Measurements from ENCODE around the gene TACC3.
A peak's percentile ranks its signal among the peaks of the same experiment; 100 is the strongest.

TACC3 gene

DNA sequence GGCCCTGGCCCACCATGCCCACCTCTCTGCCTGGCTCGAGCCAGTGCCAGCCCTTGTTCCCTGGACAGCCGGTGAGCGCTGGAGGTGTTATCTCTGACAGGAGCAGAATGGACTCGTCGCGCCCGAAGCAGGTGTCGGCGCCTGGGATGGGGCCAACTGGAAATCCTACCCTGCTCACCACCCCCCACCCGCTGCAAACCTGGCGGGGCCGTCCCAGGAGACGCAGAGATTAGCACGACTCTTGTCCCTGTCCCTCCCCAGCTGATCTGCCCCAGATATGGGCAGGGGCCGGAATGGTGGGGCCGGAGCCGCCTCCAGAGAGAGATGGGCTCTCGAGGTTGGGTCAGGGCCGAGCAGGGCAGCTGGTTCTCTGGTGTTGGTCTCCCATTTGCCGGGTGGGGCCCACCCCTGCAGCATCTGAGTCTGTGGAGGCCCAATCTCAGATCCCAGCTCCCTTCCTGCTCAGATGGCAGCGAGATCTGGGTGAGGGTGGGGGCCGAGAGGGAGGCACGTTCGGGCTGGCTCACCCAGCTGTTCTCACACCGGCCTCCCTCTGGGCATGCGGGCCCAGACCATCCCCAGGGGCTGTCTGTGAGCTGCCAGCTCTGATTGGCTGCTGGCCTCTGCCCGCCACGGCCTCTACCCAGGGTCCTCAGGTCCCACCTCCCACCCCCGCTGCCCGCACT is 51.7 kb downstream of the TACC3 start:
- in situ Hi-C loops (cut with HindIII; ENCODE audit: low pct_unique_long_range_greater_than_20kb, low sequenced_read_pairs) = no loop called here
- DNase-seq (ENCODE audit: low read depth in 1 of 2, low spot score in 1 of 2) = no peak
- no peak for TF ChIP-seq JUND (IDR thresholded peaks at IDR 0.05; ENCODE audit: low read depth)

DNA sequence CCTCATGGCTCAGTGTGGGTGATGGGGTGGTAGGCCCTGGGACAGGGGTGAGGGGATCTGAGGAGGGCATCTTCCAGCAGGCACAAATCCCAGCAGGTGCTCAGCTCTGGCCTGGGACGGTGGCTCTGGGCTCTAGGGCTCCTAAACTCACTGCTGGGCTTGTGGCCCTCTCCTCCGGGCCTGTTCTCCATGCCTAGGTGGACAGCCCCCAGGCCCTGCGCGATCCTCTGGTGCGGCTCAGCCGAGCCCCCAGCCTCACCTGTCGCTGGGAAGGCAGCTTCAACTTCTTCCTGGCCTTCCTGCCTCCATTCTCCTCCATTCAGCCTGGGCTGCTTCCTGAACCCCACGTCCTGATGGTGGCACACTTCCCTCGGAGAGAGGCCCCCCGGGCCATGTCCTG is 52.4 kb downstream of the TACC3 start:
- in situ Hi-C loops (cut with HindIII; ENCODE audit: low pct_unique_long_range_greater_than_20kb, low sequenced_read_pairs) = no loop called here
- no peak for TF ChIP-seq JUND (IDR thresholded peaks at IDR 0.05; ENCODE audit: low read depth)

DNA sequence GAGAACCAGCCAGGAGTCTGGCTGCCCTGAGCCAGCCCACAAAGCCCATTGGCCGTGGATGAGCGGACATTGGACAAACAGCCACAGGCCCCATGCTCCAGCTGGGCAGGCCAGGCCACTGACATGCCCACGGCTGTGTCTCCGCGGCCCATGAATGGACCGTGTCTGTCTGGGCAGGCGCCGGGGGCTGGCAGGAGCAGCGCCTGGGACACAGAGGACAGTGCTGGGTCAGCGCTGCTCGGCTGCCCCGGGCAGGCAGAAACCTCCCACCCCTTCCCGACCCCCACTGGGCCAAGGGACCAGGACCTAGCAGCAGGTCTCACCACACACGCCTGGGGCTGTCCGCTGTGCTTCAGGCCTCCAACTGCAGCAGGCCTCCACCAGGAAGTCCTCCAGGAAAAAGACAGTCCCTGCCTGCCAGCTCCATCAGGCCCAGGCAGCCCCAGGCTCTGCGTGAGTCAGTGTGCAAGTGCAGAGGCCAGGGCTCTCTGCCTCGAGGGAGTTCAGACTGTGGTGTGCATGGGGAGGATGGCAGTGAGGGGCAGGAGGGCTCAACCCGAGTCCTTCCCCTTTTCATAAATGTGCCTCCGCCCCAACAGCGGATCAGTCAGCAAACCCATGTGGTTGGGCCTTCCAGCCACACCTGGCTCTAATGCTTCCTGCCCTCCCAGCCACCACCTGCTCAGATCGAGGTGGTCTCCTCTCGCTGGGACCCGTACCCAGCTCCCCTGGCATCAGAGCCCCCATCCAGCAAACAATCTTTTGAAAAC is 54.6 kb downstream of the TACC3 start:
- no peak for TF ChIP-seq JUND (IDR thresholded peaks at IDR 0.05; ENCODE audit: low read depth)
- in situ Hi-C loops (cut with HindIII; ENCODE audit: low pct_unique_long_range_greater_than_20kb, low sequenced_read_pairs) = no loop called here
- DNase-seq (ENCODE audit: low read depth in 1 of 2, low spot score in 1 of 2) = peak; percentile 53 to 76

More for the DNA sequence above, 52.4 kb downstream of the TACC3 start:
- DNase-seq (ENCODE audit: low read depth in 1 of 2, low spot score in 1 of 2) = no peak

DNA sequence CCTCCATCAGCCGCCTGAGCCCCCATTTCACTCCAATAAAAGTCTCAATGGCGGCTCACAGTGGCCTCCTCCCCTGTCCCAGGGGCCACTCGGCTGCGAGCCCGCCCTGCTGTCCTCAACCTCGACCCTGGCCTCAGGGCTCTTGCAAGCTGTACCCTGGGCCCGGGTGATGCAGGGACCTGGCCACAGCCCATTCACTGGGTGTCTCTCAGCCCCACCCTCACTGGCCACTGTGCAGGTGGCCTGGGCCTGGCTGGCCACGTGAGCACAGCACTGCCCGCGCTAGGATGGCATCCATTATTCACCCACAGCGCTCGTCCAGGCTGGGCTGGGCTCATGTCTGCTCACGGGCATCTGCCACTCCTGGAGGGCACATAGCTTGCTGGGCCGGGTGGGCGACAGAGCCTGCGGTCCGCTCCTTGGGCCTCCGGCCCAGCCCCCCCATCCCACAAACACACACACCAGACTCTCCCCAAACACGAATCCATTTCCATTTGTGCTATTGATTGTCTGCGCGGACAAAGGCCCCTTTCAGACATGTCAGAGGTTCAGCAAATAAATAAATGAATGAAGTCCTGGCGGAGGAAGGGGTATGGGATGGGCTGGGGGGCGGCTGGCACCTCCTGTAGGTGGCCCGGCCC is 55.3 kb downstream of the TACC3 start:
- TF ChIP-seq JUND (IDR thresholded peaks at IDR 0.05; ENCODE audit: low read depth) = no peak
- in situ Hi-C loops (cut with HindIII; ENCODE audit: low pct_unique_long_range_greater_than_20kb, low sequenced_read_pairs) = no loop called here
- DNase-seq (ENCODE audit: low read depth in 1 of 2, low spot score in 1 of 2) = no peak

DNA sequence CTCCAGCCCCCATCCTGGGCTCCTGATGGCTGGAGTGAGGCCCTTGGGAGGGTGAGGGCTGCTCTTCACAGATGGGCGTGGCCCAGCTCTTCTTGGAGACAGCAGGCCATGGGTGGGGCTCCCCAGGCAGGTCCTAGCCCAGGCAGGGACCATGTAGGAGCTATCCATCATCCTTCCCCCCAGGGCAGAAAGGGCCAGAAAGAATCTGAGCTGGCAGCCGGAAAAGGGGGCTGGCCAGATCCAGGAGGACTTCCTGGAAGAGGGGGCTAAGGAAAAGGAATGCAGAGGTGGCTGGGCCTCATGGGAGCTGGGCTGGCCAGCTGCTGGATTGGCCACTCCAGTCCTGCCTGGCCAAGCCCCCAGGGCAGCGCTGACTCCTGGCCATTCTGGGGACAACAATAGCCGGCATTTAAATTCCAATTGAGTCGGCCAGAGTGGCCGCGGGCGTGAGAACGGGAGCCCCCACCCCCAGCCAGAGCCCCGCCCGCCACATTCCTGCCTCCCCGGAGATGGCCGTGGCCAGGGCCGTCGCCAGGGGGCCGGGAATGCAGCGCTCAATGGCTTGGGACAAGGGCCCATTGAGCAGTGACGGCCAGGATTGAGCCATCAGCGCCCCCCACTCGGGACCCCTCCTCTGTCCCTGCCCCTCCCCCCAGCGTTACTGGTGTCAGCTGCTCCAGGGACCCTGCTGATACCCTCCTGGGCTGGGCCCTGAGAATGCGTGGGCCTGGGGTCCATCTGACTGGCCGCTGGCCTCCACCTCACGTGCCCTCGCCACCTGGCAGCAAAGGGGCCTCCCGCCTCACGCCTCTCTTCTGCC is 56.7 kb downstream of the TACC3 start:
- DNase-seq (ENCODE audit: low read depth in 1 of 2, low spot score in 1 of 2) = peak in 1 of 2 experiments; percentile 44
- no peak for TF ChIP-seq JUND (IDR thresholded peaks at IDR 0.05; ENCODE audit: low read depth)
- in situ Hi-C loops (cut with HindIII; ENCODE audit: low pct_unique_long_range_greater_than_20kb, low sequenced_read_pairs) = no loop called here

DNA sequence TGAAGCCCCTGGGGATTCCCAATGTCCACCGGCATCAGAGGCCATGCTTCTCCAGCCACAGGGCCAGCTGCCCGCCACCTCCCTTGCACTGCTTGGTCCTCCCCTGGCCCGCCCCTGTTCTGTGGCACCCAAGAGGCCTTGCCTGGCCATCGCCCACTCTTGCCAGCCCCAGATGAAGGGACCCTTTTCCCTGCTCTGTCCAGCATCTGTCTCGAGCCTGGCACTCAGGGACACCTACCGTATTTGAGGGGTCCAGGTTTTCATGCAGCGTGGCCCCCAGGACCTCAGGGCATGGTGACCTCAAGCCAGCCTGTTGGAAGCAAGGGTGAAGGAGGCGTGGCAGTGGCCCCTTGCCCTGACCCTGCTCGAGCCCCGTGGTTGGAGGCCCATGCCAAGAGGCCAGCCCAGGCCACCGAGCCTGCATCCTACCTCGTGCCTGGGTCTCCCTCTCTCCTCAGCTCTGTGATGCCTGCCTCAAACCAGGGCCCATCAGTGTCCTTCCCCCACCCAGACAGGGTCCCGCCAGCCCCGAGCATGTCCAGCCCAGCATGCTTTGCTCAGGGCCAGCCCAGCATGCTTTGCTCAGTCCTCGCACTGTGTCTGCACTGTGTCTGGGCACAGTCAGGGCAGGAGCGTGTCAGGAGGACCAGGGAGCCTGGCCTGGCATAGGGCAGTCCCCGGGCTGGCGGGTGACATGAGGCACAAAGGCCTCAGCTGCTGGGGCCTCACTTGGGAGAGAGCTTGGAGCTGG is 57.5 kb downstream of the TACC3 start:
- no peak for DNase-seq (ENCODE audit: low read depth in 1 of 2, low spot score in 1 of 2)
- TF ChIP-seq JUND (IDR thresholded peaks at IDR 0.05; ENCODE audit: low read depth) = no peak
- in situ Hi-C loops (cut with HindIII; ENCODE audit: low pct_unique_long_range_greater_than_20kb, low sequenced_read_pairs) = no loop called here

DNA sequence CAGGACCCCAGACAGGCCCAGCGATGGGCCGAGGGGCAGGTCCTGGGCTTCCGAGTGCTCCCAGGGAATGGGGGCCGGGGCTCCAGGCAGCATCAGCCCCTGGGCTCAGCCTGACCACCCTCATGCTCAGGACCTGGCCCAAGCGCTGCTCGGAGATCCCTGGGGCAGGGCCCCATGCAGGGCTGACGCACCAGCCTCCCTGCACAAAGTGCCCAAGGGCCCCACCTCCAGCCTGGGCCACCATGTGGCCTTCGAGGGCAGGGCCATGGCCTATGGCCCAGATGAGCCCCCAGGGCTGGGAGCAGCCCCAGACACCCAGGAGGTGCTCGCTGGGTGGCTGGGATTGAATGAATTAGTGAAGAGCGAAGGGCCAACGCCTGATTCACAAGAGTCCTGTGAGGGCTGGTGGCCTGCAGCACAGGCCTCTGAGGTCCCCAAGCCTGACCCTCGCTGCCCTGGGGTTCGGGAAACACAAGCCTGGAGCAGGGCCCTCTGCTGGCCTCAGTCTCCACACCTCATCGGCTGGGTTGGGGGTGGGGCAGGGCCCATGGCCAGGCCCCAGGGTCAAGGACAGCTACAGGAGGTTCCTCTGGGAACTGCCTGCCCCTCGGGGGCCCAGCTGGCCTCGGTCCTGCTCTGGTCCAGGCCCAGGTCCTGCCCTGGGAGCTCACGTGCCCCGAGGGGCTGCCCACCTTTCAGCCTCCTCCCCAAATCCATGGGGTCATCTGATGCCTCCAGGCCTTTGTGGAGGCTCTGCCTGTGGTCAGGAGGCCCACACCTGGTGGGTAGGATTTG is 58.5 kb downstream of the TACC3 start:
- in situ Hi-C loops (cut with HindIII; ENCODE audit: low pct_unique_long_range_greater_than_20kb, low sequenced_read_pairs) = no loop called here
- no peak for TF ChIP-seq JUND (IDR thresholded peaks at IDR 0.05; ENCODE audit: low read depth)
- DNase-seq (ENCODE audit: low read depth in 1 of 2, low spot score in 1 of 2) = no peak

DNA sequence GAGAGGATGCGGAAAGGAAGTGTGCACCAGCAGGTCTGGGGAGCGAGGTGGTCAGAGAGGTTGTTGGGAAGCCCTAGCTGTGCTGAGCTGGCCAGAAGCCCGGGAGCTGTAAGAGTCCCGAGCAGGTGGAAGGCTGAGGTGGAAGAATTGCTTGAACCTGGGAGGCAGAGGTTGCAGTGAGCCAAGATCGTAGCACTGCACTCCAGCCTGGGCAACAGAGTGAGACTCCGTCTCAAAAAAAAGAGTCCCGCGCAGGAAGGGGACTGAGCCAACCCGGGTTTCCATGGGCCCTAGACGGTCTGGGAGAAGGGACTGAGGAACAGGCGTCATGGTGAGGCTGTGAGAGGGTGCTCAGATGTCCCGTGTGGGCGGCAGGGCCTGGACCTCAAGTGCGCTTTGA is 59.1 kb downstream of the TACC3 start:
- DNase-seq (ENCODE audit: low read depth in 1 of 2, low spot score in 1 of 2) = no peak
- in situ Hi-C loops (cut with HindIII; ENCODE audit: low pct_unique_long_range_greater_than_20kb, low sequenced_read_pairs) = no loop called here
- TF ChIP-seq JUND (IDR thresholded peaks at IDR 0.05; ENCODE audit: low read depth) = no peak

DNA sequence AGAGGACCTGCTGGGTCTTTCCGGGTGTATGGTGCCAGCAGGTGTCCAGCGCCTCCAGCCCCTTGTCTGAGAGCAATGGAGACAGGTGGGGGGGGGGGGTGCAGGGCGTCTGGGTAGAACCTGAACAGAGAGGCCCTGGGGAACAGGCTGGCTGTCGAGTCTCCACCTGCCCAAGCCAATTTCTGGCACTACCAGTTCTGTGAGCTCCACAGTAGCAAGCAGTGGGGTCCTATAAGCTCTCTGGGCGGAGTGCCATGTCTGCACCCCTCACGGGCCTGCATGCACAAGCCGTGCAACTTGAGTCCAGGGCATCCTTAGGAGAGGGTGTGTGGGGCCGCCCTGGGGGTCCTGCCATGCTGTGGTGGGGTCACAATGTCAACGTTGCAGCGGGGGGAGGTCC is 61.7 kb downstream of the TACC3 start:
- DNase-seq (ENCODE audit: low read depth in 1 of 2, low spot score in 1 of 2) = peak in 1 of 2 experiments; percentile 63
- in situ Hi-C loops (cut with HindIII; ENCODE audit: low pct_unique_long_range_greater_than_20kb, low sequenced_read_pairs) = no loop called here
- no peak for TF ChIP-seq JUND (IDR thresholded peaks at IDR 0.05; ENCODE audit: low read depth)

DNA sequence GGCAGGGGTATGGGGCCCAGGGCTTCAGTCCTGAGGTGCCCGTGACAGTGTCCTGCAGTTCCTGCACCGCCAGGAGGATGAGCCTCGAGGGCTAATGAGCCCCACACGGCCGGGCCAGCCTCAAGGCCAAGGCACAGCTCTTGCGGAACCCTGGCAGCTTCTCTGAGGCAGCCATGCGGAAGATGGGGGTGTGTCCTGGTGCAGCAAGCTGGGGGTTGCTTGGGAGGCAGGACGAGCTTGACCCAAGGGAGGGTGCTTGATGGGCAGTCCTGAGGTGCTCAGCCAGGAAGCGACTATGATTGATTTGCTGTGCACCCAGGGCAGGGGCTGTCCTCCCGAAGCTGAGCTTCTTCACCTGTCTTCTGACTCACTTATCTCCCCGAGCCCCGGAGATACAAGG is 62.6 kb downstream of the TACC3 start:
- TF ChIP-seq JUND (IDR thresholded peaks at IDR 0.05; ENCODE audit: low read depth) = no peak
- no peak for DNase-seq (ENCODE audit: low read depth in 1 of 2, low spot score in 1 of 2)
- in situ Hi-C loops (cut with HindIII; ENCODE audit: low pct_unique_long_range_greater_than_20kb, low sequenced_read_pairs) = no loop called here

DNA sequence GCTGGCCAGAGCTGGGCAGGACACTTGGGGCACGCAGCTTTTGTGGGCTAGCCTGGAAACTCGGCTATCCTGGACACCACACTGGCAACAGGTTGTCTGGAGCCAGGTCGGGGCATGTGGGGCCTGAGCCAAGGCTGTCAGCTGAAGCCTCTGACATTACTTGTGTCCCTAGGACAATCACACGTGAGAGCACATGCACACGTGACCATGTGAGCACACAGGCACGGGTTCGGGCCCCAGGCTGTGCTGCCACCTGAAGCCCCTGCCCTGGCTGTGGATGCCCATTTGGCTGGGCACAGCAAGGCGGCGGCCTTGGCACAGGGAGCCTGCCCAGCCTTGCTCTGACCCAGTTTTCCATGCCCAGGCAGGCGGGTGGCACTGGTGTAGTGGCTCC is 63.1 kb downstream of the TACC3 start:
- no peak for TF ChIP-seq JUND (IDR thresholded peaks at IDR 0.05; ENCODE audit: low read depth)
- DNase-seq (ENCODE audit: low read depth in 1 of 2, low spot score in 1 of 2) = no peak
- in situ Hi-C loops (cut with HindIII; ENCODE audit: low pct_unique_long_range_greater_than_20kb, low sequenced_read_pairs) = no loop called here
